ENCODE data around the gene NUP93.

DNA sequence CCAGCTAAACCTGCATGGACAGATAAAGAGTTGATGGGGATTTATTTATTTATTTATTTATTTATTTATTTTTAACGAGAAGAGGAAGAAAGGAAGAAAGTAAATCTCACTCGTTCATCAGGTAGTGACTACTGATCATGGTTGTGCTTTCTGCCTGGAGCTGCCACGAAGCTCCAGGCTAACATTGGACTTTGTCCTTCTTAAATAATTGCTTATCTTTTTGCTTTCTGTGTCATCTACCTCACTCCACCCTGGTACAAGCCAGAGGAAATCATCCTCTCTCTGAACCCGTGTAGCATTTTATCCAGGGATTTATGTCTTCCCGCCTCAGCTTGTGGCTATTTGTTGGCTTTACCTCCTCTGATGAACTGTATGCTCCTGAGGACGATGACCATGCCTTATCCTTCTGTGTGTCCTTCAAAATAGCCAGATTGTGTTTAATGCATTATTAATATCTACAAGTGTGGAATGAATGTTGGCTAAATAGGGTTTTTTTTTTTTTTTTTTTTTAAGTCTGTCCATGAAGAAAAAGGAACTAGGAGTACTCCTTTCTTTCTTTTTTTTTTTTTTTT is 127.0 kb downstream of the NUP93 start:
- TF ChIP-seq ZNF766 (CRISPR knock-in tag; conservative IDR thresholded peaks at IDR 0.05) (no peak), PHF8 (IDR thresholded peaks at IDR 0.05; ENCODE audit: borderline replicate concordance, low read length) (no peak), SP2 (IDR thresholded peaks at IDR 0.05; ENCODE audit: extremely low read depth, low read depth, low read length, poor library complexity, severe bottlenecking) (no peak), FOS (IDR thresholded peaks at IDR 0.05; ENCODE audit: extremely low read depth, insufficient read length) (no peak), FOXM1 (IDR thresholded peaks at IDR 0.05; ENCODE audit: low read depth) (no peak), FOXM1 (CRISPR knock-in tag; IDR thresholded peaks at IDR 0.05; ENCODE audit: low read depth) (no peak), KAT7 (CRISPR knock-in tag; IDR thresholded peaks at IDR 0.05; ENCODE audit: borderline replicate concordance) (no peak)
- TF ChIP-seq, protein P1, sequence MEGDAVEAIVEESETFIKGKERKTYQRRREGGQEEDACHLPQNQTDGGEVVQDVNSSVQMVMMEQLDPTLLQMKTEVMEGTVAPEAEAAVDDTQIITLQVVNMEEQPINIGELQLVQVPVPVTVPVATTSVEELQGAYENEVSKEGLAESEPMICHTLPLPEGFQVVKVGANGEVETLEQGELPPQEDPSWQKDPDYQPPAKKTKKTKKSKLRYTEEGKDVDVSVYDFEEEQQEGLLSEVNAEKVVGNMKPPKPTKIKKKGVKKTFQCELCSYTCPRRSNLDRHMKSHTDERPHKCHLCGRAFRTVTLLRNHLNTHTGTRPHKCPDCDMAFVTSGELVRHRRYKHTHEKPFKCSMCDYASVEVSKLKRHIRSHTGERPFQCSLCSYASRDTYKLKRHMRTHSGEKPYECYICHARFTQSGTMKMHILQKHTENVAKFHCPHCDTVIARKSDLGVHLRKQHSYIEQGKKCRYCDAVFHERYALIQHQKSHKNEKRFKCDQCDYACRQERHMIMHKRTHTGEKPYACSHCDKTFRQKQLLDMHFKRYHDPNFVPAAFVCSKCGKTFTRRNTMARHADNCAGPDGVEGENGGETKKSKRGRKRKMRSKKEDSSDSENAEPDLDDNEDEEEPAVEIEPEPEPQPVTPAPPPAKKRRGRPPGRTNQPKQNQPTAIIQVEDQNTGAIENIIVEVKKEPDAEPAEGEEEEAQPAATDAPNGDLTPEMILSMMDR (IDR thresholded peaks at IDR 0.05 in 2 of 3, conservative IDR thresholded peaks at IDR 0.05 in 1 of 3; ENCODE audit: insufficient read depth in 2 of 3, low read depth in 1 of 3, low read length in 3 of 3): no peak

Data from K562 (cell line).